ENCODE measurements around the gene MTA1. TPM values are rescaled to one million over a fixed set of nuclear protein-coding genes. Genes with fewer than 3 reads are reported as not detected.

Gene MTA1
- total RNA-seq, 1 donor from 2014 or later, result 23.5 TPM

DNA sequence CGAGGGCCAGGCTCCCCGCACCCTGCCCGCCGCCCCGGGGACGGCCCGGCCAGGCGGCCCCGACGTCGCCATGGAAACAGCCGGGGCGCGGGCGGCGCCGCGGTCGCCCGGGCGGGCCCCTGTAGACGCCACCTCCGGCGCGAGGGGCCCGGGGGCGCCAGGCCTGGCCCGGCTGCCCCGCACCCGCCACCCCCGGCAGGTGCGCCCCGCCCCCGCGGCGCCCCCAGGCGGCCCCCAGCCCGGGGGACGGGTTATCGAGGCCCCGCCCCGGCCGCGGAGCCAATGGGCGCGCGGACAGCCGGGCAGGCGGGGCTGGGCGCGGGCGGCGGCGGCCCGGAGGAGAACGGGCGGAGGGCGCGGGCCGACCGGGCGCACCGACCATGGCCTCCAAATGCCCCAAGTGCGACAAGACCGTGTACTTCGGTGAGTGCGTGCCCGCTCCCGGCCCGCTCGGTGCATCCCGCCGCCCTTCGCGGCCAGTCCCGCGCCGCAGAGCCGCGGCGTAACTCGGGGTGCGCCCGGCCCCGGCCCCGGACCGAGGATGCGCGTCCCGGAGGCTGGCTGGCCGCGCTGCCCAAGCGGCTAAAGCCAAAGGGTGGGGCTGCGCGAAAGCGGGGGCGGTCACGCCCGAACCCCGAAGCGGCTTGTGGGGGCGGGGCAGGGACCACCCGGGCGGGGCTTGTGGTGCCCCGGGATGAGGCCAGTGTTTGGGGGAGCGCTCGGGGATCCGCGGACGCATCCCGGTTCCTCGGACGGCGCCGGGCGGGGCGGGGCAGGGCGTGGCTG lies 55.0 kb downstream of the MTA1 start, which contains the start of gene CRIP2:
TSS of gene CRIP2 (plus strand) at position 339 of the 786 bp plus-strand sequence. CDS start at position 381, 42 bp downstream.
- peak in 1 of 2 donors; percentile 67 for DNase-seq (ENCODE audit: low read depth in 2 of 2)

DNA sequence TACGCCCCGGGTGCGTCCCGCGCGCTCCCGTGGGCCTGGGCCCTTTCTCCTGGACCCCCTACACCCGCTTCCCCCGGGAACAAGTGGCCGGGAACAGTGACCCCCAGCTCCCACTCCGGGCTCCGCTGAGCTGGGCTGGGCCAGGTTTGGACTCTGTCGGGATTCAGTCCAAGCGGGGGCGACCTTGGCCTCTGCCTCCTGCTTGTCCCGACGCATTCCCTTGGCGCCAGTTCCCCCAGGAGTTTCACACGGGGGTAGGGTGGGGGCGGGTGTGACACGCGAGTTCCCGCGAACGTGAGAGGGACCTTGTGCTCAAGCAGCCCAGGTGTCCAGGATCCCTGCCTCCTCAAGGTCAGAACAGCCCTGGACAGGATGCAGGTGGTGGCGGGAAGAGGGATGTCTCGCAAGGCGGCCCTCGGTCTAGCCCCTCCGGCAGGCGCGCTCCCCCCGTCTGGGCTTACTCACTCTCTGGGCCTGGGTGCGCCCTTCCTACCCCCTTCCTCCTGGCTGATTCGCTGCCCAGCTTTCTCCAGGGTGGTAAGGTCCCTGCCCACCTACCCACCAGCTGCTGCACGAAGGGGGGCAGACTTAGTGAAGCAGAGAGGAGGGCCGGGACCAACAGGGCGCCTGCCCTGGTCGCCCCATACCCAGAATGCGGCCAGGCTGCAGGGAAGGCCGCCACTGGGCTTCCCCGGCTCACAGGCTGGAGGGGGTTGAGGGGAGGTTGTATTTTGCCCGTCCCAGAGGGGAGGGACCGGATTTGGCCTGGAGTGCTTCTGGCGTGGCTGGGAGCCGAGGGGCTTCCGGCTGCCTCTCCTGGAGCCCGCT lies 55.9 kb downstream of the MTA1 start:
- peak; percentile 74 to 82 for DNase-seq (ENCODE audit: low read depth in 2 of 2)

DNA sequence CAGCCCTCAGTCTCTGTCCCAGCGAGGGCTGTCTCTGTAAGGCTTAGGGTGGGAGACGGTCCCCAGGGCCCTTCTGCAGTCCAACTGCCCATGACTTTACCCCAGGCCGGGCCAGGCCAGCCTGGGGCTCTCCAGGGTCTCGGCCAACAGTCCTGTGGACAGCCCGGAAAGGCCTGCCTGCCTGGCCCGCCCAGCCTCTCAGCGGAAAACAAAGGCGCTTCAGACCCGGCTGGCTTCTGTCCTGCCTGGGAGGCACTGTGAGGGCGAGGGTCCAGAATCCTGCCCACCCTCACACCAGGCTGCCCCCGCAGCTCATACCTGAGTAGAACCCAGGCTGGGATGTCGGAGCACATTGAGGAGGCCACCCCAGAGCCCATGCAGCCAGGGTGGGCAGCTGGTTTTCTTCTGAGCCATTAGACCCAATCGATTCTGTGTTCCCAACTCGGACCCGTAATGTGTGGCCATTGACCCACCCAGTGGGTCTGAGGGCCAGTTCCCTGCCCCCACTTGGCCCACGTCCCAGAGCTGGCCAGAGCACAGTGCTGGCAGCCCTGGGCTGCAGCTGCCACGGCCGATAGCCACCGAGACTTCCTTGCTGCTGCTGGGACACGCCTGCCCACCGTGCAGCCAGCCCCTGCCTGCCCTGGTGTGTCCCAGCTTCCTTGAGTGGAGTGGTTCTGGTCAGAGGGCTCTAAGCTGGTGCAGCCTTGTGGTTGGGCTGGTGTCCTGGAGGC lies 56.6 kb downstream of the MTA1 start:
- DNase-seq (ENCODE audit: low read depth in 2 of 2), result peak; percentile 72 to 82

DNA sequence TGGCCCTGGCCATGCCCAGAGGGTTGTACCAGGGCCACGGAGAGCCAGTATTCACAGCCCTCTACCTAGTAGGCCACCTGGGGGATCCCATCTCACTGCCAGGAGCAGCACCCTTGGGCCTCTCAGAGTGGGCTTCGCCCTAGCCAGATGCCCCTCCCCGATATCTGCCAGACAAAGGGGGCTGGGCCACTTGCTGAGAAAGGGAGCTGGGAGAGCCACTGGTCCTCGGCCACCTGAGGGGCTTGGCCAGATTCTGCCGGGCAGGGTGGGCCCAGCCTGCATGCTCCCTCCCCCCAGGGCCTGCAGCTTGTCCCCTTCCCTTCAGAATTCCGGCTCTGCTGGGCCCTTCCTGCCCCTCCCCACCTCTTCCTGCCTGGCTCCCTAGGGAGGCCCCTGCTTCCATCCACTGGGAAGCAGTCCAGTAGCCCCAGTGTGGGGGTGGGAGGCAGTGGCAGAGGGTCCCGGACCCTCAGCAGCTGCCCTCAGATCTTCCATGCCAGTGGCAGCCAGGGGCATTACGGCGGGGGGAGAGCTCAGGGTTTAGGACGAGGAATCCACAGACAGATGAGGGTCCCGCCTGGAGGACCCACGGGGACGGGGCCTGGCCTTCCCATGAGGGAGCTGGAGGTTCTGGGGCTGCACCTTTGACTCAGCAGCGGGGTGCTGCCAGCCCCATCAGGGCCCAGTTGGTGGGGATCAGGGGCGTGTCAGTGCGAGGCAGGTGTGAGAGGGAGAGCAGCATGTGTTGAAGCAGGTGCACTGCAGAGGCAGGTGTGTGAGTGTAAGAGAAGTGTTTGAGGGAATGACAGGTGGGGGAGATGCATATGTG lies 57.4 kb downstream of the MTA1 start:
- DNase-seq (ENCODE audit: low read depth in 2 of 2), result peak in 1 of 2 donors; percentile 50

DNA sequence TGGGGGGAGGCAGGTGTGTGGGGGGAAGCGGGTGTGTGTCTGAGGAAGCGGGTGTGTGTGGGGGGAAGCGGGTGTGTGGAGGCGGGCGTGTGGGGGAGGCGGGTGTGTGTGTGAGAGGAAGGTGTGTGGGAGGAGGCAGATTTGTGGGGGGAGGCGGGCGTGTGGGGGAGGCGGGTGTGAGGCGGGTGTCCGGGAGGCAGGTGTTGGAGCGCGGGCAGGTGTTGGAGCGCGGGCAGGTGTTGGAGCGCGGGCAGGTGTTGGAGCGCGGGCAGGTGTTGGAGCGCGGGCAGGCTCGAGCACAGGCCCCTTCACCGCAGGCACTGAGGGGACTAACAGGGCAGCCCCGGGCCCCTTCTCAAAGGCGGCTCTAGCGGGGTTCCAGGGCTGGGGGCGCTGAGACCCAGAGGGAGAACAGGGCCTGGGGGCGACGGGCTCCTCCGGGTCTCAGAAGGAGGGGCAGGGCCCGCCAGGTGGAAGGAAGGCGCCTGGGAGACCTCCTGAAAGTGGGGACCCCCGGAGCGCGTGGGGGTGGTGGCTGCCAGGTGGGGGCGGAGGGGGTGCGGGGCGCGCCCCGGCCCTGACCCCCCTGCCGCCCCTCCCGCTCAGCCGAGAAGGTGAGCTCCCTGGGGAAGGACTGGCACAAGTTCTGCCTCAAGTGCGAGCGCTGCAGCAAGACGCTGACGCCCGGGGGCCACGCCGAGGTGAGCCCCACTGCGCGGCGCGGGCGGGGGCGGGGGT lies 58.2 kb downstream of the MTA1 start:
- DNase-seq (ENCODE audit: low read depth in 2 of 2), result peak in 1 of 2 donors; percentile 52

DNA sequence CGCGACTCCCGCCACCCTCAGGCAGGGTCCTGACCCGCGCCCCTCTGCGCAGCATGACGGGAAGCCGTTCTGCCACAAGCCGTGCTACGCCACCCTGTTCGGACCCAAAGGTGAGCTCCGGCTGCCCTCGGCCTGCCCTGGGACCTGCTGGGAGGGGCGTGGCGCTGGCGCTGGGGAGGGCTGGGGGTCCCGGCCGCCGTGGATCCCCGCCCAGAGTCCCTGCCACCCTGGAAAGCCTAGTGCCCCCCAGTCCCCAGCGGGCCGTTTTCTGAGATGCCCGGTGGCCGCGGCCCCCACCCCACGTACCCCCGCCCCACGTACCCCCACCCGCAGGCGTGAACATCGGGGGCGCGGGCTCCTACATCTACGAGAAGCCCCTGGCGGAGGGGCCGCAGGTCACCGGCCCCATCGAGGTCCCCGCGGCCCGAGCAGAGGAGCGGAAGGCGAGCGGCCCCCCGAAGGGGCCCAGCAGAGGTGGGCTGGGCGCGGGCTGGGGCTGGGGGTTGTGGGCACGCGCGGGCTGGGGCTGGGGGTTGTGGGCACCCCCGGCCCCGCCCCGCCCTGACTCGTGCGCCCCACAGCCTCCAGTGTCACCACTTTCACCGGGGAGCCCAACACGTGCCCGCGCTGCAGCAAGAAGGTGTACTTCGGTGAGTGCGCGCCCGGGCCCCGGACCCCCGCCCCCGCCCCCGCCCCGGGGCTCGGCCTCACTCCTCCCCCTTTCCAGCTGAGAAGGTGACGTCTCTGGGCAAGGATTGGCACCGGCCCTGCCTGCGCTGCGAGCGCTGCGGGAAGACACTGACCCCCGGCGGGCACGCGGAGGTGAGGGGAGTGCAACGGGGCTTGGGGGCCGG lies 59.0 kb downstream of the MTA1 start:
- DNase-seq (ENCODE audit: low read depth in 2 of 2), result no peak

DNA sequence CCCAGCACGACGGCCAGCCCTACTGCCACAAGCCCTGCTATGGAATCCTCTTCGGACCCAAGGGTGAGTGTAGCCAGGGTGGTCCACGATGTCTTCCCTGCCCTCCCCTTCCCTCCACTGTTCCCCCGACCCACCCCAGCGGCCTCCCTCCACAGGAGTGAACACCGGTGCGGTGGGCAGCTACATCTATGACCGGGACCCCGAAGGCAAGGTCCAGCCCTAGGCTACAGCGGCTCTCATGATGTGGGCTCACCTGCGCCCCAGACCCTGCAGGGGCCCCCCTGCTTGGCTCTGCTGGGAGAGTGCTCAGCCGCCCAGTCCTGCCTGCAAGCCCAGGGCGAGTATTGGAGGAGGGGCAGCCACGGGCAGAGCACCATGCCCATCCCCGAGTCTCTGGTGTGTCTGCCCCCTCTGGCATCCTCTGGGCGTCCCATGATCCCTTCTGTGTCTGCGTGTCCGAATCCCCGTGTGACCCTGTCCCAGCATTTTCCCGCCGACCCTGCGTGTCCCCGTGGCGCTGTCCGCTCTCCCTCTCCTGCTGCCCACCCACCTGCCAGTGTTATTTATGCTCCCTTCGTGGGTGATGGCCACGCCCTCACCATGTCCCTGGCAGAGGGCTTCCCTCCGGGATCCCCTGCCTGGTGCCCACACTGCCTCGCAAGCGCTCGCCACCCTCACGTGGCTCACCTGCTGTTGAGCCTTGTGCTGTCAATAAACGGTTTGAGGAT lies 60.0 kb downstream of the MTA1 start:
- no peak for DNase-seq (ENCODE audit: low read depth in 2 of 2)

DNA sequence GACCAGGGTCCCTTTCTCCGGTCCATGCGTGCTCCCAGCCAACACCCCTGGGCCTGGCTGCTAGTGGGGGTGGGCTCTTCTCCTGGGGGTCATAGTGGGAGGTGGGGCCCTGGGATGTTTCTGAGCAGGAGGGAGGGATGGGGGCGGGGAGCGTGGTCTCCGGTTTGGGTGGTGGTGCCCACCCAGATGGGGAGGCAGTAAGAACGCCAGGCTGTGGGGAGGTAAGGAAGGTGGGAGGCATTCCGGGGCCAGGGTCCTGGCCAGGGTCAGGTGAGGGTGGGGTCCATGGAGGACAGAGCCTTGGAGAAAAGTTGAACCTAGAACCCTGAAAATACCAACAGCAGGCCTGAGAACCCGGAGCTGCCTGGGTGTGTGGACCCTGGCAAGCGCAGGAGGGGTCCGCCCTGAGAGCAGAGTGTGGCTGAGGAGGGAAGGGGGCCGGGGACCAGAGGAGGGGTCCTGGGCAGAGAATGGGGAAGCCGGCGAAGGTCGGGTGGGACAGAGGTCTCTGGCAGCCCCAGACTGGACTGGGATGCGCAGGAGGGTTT lies 60.6 kb downstream of the MTA1 start:
- DNase-seq (ENCODE audit: low read depth in 2 of 2), result no peak

DNA sequence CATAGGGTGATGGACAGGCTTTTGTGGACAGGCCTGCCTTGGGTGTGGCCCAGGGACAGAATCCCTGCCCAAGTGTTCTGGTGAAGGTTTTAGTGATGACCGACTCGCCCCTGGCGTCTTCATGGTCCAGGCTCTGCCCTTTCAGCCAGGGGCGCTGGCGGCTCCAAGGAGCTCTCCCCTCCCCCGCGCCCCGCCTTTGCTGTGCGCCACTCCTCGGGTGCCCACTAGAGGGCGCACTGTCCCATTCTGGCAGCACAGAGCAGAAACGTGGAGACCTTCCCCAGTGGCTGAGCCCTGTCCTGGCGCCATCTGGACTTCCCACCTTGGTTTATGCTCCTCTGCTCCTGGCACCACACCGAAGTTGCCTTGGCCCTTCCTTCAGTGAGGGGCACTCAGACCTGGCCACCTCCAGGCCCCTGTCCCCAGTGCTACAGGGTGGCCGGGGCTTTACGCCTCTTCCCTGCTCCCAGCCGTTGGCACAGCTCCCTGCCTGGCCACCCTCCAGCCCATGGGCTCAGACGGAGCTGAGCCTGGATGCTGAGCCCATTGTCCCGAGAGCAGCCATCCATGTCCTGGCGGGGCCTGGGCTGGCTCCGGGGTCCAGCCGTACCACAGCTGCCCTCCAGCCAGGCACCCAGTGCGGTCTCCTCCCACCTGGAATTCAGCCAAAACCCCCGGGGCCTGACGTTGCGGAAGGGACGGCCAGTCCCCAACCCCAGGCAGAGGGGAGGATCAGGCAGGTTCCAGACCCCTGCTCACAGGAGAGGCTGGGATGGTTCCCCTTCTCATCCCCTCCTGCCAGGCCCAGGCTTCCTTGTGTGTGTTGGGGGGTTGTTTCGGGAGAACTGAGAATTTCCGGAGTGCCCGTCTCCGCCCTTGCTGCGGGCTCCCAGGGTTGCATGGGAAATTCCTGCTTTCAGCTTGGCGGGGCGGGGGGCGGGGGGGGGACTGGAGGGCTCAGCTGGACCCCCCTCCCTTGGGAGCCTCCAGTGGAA lies 61.5 kb downstream of the MTA1 start:
- DNase-seq (ENCODE audit: low read depth in 2 of 2), result peak; percentile 74 to 92

DNA sequence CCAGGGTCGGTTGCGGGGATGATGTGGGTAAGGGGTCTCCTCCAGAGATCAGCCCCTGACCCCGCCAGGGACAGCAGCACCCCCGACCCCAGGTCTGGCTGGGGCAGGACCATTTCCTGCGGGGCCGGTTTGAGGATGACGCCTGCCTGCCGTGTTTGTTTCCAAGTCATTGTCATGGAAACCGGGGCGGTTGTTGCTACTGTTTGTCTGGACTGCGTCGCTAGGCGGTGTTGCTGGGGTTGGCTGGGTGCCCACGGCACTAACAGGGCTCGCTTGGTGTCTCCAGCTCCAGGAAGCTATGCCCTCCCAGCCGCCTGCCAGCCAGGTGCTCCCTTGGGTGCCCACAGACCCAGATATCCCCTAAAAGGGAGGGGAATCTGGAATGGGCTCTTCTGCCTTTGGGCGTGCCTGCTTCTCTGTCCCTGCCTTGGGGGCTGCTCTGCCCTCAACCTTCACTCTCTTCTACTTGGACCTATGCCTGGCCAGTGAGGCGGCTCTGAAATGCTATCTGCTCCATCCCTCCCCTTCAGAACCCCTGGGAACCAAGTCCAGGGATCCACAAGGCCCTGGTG lies 62.3 kb downstream of the MTA1 start:
- DNase-seq (ENCODE audit: low read depth in 2 of 2), result peak; percentile 98 to 99

DNA sequence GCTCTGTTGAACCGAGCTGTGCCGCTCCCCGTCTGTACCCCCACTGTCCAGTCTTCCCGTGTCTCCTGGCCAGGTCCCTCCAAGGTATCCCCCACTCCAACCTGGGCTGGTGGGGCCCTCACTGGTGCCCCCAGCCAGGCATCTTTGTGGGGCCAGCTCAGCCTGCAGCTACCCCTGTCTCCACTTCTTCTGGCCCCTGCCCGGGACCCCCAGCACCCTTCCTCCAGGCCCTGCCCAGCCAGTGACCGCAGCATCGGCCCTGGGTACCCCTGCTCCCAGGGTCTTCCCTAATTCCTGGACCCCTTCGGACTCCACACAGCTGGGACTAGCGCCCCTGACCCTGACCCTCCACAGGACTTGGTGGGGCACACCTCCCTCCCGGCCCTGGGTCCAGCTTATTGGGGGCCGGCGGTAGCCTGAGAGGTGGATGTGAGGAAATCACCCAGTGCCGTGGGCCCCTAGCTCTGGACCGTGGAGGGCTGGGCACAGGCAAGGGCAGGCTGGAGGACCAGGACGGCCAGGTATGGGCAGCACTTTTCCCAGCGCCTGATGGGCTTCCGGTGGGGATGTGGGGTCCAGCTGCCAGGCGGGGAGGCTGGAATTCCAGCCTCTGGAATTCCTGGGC lies 63.0 kb downstream of the MTA1 start:
- DNase-seq (ENCODE audit: low read depth in 2 of 2), result no peak

DNA sequence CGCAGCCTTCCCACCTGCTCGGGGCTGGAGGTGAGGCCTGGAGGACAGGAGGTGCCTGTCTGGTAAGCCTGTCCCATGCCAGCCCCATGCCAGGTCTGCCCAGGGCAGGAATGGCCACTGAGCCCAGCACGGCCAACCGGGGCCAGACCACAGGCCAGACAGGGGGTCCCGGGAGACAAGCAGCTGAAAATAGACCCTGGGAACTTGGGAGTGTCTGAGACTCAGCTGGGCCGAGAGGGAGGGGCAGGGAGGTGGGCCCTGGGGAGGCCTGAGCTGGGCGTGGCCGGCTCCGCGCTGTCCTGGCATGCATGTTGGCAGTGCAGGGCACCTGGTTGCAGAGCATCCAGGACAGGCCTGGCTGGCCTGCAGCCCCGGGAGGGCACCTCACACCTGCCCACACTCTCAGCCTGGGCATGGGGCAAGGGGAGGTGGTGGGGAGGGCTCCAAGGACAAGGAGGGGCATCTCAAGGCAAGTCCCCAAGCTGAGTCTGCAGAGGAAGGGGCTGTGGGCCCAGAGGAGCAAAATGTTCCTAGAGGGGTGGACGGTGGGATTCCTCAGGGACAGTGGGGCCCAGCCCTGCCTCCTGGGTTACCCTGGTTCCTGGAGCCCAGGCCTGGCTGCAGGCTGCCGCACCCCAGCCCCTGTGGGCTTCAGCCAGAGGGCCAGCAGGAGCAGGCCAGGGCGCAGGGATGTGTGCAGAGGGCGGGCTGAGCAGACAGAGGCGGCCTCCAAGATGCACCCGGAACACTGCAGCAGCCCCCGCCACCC lies 63.9 kb downstream of the MTA1 start:
- no peak for DNase-seq (ENCODE audit: low read depth in 2 of 2)

DNA sequence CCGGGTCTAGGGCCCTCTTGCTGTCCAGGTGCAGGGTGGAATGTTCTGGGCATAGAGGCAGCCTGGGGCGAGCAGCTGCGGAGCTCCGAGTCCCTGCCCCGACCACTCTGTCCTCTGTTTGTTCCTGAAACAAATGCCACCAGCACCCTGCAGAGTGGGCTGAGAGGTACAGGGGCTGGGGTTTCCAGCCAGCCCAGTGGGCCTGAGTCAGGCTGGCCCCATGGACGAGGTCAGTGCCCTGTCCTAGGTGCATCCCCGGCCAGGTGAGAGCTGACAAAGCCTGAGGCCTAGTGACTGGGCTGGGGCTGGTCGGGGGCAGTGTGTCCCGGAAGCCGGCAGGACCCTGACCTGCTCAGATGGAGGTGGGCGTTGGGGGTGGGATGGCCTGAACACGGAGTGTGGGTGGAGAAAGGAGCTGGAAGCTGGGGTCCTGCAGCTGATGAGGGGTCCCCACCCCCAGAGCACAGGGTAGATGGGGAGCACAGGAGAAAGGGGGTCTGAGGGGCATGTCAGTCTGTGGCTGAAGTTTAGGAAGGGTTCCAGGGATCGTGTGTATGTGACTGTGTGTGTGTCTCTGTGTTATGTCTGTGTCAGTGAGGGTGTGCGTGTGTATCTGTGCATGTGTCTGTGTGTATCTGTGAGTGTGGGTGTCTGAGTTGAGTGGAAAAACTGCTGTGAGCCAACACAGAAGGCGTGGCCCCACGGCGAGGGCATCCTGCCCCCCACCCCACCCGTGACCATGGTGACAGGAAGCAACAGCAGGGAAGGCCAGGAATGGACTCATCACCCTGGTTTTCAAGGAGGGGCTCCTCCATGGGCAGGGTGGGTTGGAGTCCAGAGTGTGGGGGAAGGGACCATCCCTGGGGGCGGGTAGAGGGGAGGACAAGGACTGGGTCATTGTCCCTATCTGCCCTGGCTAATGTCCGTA lies 64.7 kb downstream of the MTA1 start:
- peak; percentile 62 to 88 for DNase-seq (ENCODE audit: low read depth in 2 of 2)

DNA sequence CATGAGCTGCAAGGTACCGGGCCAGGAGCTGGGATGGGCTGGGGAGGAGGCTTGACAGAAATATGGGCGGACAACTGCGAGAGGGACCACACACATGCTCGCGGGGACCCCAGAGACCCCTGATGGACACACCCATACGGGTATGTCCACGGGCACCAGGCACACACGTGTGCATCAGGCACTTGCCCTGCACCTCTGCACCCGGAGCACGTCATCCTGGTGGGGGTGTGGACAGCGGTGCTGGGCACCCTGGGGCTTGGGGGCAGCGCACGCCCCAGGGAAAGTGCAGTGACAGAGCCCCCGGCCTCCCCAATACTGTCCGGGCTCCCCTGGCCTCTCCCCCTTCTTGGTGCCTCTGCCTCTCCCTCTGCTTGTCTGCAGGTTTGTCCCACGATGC lies 65.4 kb downstream of the MTA1 start:
- no peak for DNase-seq (ENCODE audit: low read depth in 2 of 2)
